Caco-2 (cell line): ENCODE data around the gene SSTR3. TPM values are rescaled to one million over a fixed set of nuclear protein-coding genes. Genes with fewer than 3 reads are reported as not detected.

ENCODE experiments used
- BruUV-seq: library from RNA; stranded (reverse); fragments of 400-500 nt; replicated peaks from 2 replicates; lab custom pipeline; 2021; lab: Mats Ljungman, UMichigan
- CTCF ChIA-PET: fragments of 300-600 bp; sonication (Branson Sonifier 250); formaldehyde crosslinking; loops from one replicate; lab custom pipeline; 2022; ENCODE audit warnings: antibody characterized with exemption; lab: Charles Lee
- POLR2A ChIA-PET: fragments of 300-600 bp; sonication (Branson Sonifier 250); formaldehyde crosslinking; loops from one replicate; lab custom pipeline; 2022; ENCODE audit warnings: antibody characterized with exemption; lab: Charles Lee
- DNase-seq, 2 experiments: peaks; one replicate each; pipeline versions ENCODE4 v3.0.0 to v3.0.0-alpha.2; 2020 to 2022
- H3K27me3 ChIP-seq: replicated peaks from 2 replicates; pipeline ENCODE4 v1.6.0; 2011; ENCODE audit warnings: low read length; ENCODE audit not compliant: control insufficient read depth, insufficient read depth
- H3K36me3 ChIP-seq: 2 replicates; pipeline ENCODE4 v1.5.1; 2011; ENCODE audit warnings: low read length; ENCODE audit not compliant: control insufficient read depth, insufficient read depth
- H3K4me1 ChIP-seq: fragments of 250-450 bp; sonication (Bioruptor Pico); 2 replicates; pipeline ENCODE4 v1.5.1; 2020; ENCODE audit warnings: mild to moderate bottlenecking
- H3K4me3 ChIP-seq: 2 replicates; pipeline ENCODE4 v1.5.1; 2011; ENCODE audit warnings: low read depth, mild to moderate bottlenecking, control low read depth, low read length
- H3K9me3 ChIP-seq: fragments of 250-450 bp; sonication (Bioruptor Pico); 2 replicates; pipeline ENCODE4 v1.5.1; 2020; ENCODE audit warnings: mild to moderate bottlenecking, moderate library complexity
- H3K27ac Mint-ChIP-seq: one replicate; pipeline ENCODE4 v1.8.0; 2022; ENCODE audit warnings: mixed read lengths; ENCODE audit not compliant: unreplicated experiment
- H3K27me3 Mint-ChIP-seq: one replicate; pipeline ENCODE4 v1.8.0; 2022; ENCODE audit warnings: mixed read lengths; ENCODE audit not compliant: insufficient read depth, unreplicated experiment
- H3K36me3 Mint-ChIP-seq: one replicate; pipeline ENCODE4 v1.8.0; 2022; ENCODE audit warnings: mild to moderate bottlenecking, mixed read lengths; ENCODE audit not compliant: insufficient read depth, unreplicated experiment
- H3K4me1 Mint-ChIP-seq: one replicate; pipeline ENCODE4 v1.8.0; 2022; ENCODE audit warnings: low read depth, mixed read lengths; ENCODE audit not compliant: unreplicated experiment
- H3K4me3 Mint-ChIP-seq: one replicate; pipeline ENCODE4 v1.8.0; 2022; ENCODE audit warnings: mild to moderate bottlenecking, moderate library complexity, mixed read lengths; ENCODE audit not compliant: unreplicated experiment
- H3K9me3 Mint-ChIP-seq: one replicate; pipeline ENCODE4 v1.8.0; 2022; ENCODE audit warnings: mixed read lengths; ENCODE audit not compliant: unreplicated experiment
- CTCF ChIP-seq, 2 experiments: fragments of 200-600 bp in 1 of 2; IDR thresholded peaks; 1 replicate in 1 of 2; 2 replicates in 1 of 2; pipeline versions ENCODE4 v1.5.1 to v1.8.0; 2011 to 2022; ENCODE audit warnings: antibody characterized with exemption in 1 of 2, control low read depth in 1 of 2, inconsistent platforms in 1 of 2, low read depth in 1 of 2, low read length in 1 of 2, mild to moderate bottlenecking in 1 of 2, moderate library complexity in 1 of 2; ENCODE audit not compliant: insufficient read depth in 1 of 2, severe bottlenecking in 1 of 2, unreplicated experiment in 1 of 2
- intact Hi-C: fragments of 100-400 bp; cut with micrococcal nuclease; formaldehyde crosslinking; loops from one replicate; pipeline ENCODE4 v1.10.0; 2022; ENCODE audit not compliant: unreplicated experiment
- total RNA-seq: library from RNA; stranded (reverse); gene quantifications from 2 replicates; pipeline ENCODE4 v1.2.3, GENCODE V29; 2022

The SSTR3 gene
- total RNA-seq, 1 experiment from 2014 or later: not detected

GRCh38 chr22:37163096-37163489 lies 49.2 kb downstream of the SSTR3 start:
- Histone ChIP-seq H3K36me3 (no peaks in the 10 kb centered on the region), H3K9me3 (peaks cover 7% of the 10 kb centered on the region), H3K4me3 (no peak overlapping the region), H3K27me3 (no peaks in the 10 kb centered on the region), H3K4me1 (peaks cover 6% of the 10 kb centered on the region; the same call in 1 of the 2 replicates)
- DNase-seq: no peak
- ChIA-PET POLR2A (no interaction called here), CTCF (interaction anchor here (1.2 to 1.3 kb wide), 2 partner anchors 24 to 37 kb away, joined by 4 to 5 read pairs; no protein-coding TSS in a partner anchor)
- Mint-ChIP-seq H3K4me3 (no peak overlapping the region), H3K36me3 (no peaks in the 10 kb centered on the region), H3K9me3 (no peaks in the 10 kb centered on the region), H3K27me3 (no peaks in the 10 kb centered on the region), H3K27ac (no peak overlapping the region), H3K4me1 (no peaks in the 10 kb centered on the region)
- intact Hi-C loops: no loop called here
- BruUV-seq: no TSS peak
- no peak for TF ChIP-seq CTCF (IDR thresholded peaks at IDR 0.05; ENCODE audit: insufficient read depth in 1 of 2, low read depth in 1 of 2, low read length in 1 of 2, severe bottlenecking in 1 of 2, unreplicated experiment in 1 of 2)

GRCh38 chr22:37162221-37163095 lies 49.8 kb downstream of the SSTR3 start:
- BruUV-seq: no TSS peak
- Mint-ChIP-seq H3K27ac (no peak overlapping the region), H3K36me3 (no peaks in the 10 kb centered on the region), H3K27me3 (no peaks in the 10 kb centered on the region), H3K4me1 (no peaks in the 10 kb centered on the region), H3K4me3 (no peak overlapping the region), H3K9me3 (no peaks in the 10 kb centered on the region)
- CTCF ChIA-PET: interaction anchor here (1.1 to 1.3 kb wide), 3 partner anchors 25 to 84 kb away, joined by 4 to 5 read pairs (median 5); no protein-coding TSS in a partner anchor
- intact Hi-C loops: no loop called here
- peaks cover 7% of the 10 kb centered on the region for H3K9me3 ChIP-seq
- TF ChIP-seq CTCF (IDR thresholded peaks at IDR 0.05; ENCODE audit: insufficient read depth in 1 of 2, low read depth in 1 of 2, low read length in 1 of 2, severe bottlenecking in 1 of 2, unreplicated experiment in 1 of 2): no peak
- peaks cover 6% of the 10 kb centered on the region; the same call in 1 of the 2 replicates for H3K4me1 ChIP-seq
- no peaks in the 10 kb centered on the region for H3K36me3 ChIP-seq
- no peak overlapping the region for H3K4me3 ChIP-seq
- no peaks in the 10 kb centered on the region for H3K27me3 ChIP-seq
- DNase-seq: no peak
- POLR2A ChIA-PET: no interaction called here

- Mint-ChIP-seq H3K36me3 (no peaks in the 10 kb centered on the region), H3K9me3 (no peaks in the 10 kb centered on the region), H3K4me3 (no peak overlapping the region), H3K4me1 (no peaks in the 10 kb centered on the region), H3K27me3 (no peaks in the 10 kb centered on the region), H3K27ac (no peak overlapping the region)
- CTCF ChIA-PET: interaction anchor here (1.1 to 1.4 kb wide), 2 partner anchors 38 to 83 kb away, joined by 3 to 5 read pairs; no protein-coding TSS in a partner anchor
- H3K27me3 ChIP-seq: no peaks in the 10 kb centered on the region
- H3K4me3 ChIP-seq: no peak overlapping the region
- no peaks in the 10 kb centered on the region for H3K36me3 ChIP-seq
- TF ChIP-seq CTCF (IDR thresholded peaks at IDR 0.05; ENCODE audit: insufficient read depth in 1 of 2, low read depth in 1 of 2, low read length in 1 of 2, severe bottlenecking in 1 of 2, unreplicated experiment in 1 of 2): no peak
- POLR2A ChIA-PET: no interaction called here
- peaks cover 7% of the 10 kb centered on the region for H3K9me3 ChIP-seq
- H3K4me1 ChIP-seq: no peaks in the 10 kb centered on the region
- intact Hi-C loops: no loop called here
- no TSS peak for BruUV-seq
- peak; percentile 20 to 68 for DNase-seq
Measured at GRCh38 chr22:37161443-37161842, 50.8 kb downstream of the SSTR3 start.
